Heart right ventricle (tissue), 16 donors: ENCODE measurements around the gene ATOH1. TPM values are rescaled to one million over a fixed set of nuclear protein-coding genes. Genes with fewer than 3 reads are reported as not detected.

Experiments
- ATAC-seq, 8 donors: fragments of 200-7000 bp; cut with Tn5 transposase; one replicate each; pipeline ENCODE4 v1.9.1; 2020; ENCODE audit warnings: mild to moderate bottlenecking in 8 of 8, moderate library complexity in 8 of 8, moderate number of reproducible peaks in 1 of 8
- DNase-seq, 2 donors: peaks; one replicate each; pipeline ENCODE4 v3.0.0-alpha.2; 2020
- H3K27ac ChIP-seq, 10 donors: fragments of 200-600 bp; sonication (generic) in 2 of 10; one replicate each; pipeline versions ENCODE4 v1.5.0 to v1.8.0; 2020 to 2022; ENCODE audit warnings: mild to moderate bottlenecking in 3 of 10
- H3K27me3 ChIP-seq, 7 donors: fragments of 200-600 bp; one replicate each; pipeline ENCODE4 v1.8.0; 2021 to 2022; ENCODE audit warnings: mild to moderate bottlenecking in 2 of 7
- H3K36me3 ChIP-seq, 9 donors: fragments of 200-600 bp; sonication (generic) in 1 of 9; one replicate each; pipeline versions ENCODE4 v1.5.0 to v1.8.0; 2020 to 2022; ENCODE audit warnings: mild to moderate bottlenecking in 2 of 9
- H3K4me1 ChIP-seq, 9 donors: fragments of 200-600 bp; sonication (generic) in 1 of 9; one replicate each; pipeline versions ENCODE4 v1.5.0 to v1.8.0; 2020 to 2022; ENCODE audit warnings: mild to moderate bottlenecking in 4 of 9
- H3K4me3 ChIP-seq, 10 donors: fragments of 200-600 bp; sonication (generic) in 2 of 10; one replicate each; pipeline versions ENCODE4 v1.5.0 to v1.8.0; 2020 to 2022; ENCODE audit warnings: mild to moderate bottlenecking in 7 of 10, moderate library complexity in 2 of 10
- H3K9me3 ChIP-seq, 11 donors: fragments of 200-600 bp in 10 of 11; sonication (generic) in 2 of 11; one replicate each; pipeline versions ENCODE4 v1.5.0 to v1.8.0; 2013 to 2022; ENCODE audit warnings: mild to moderate bottlenecking in 2 of 11, control low read depth in 1 of 11, moderate library complexity in 1 of 11
- WGBS, 2 donors: extraction: QIAGEN DNeasy Blood & Tissue Kit; methylation state at CpG; one replicate each; pipeline ENCODE4 v1.1.7; 2013; ENCODE audit warnings: inconsistent platforms in 1 of 2; 5-methylcytosine and 5-hydroxymethylcytosine counted together
- intact Hi-C, 10 donors: fragments of 100-400 bp; cut with DNase I; formaldehyde crosslinking; loops; one replicate each; pipeline versions ENCODE4 v1.11.1 to v1.14.2; 2022
- polyA plus RNA-seq, 2 donors: library from polyadenylated mRNA; stranded (reverse); fragments of 200-250 nt; gene quantifications; one replicate each; pipeline ENCODE4 v1.2.3, GENCODE V29; 2013
- total RNA-seq, 10 donors: library from RNA; stranded (reverse); fragmentation: NEBNext Ultra II Directional in 3 of 10; extraction: Animal tissue kit (Norgen Biotek cat#: 25700) in 3 of 10; gene quantifications; one replicate each; pipeline versions ENCODE4 v1.2.1 to v1.2.4, GENCODE V29; 2021 to 2023
- TF ChIP-seq, protein P1 (sequence below), 9 donors: fragments of 200-600 bp; sonication (generic) in 2 of 9; IDR thresholded peaks; one replicate each; pipeline versions ENCODE4 v1.5.0 to v1.8.0; 2021 to 2022; ENCODE audit warnings: antibody characterized with exemption in 9 of 9, mild to moderate bottlenecking in 5 of 9, moderate library complexity in 1 of 9
- donor health status: Arrhythmogenic right ventricular cardiomyopathy.
- donor health status: ischemic (EF 13 %, LVEDD 7.1; RV severe dilation, severe dysfunction).
- donor health status: healthy with polysubstance abuse.
- donor health status: DM: no; HTN: yes; CAD: no.
- donor health status: DM: no; HTN: no; CAD: no.
- donor health status: ischemic (EF 25% LVEDD 6.9; RV normal size, moderate dysfunction).
- donor health status: ischemic (EF 25% LVEDD 5.7; RV mildly dilated, moderate dysfunction).
- donor health status: healthy.
- donor health status: DM: yes; HTN: yes; CAD: no.
- donor health status: Ischemic cardiomyopathy.
- donor health status: ischemic (EF 35%, LVEDD 5.7; RV mildly dilated, moderate dysfunction).
- donor health status: nonischemic (EF 11% LVEDD 7.7; RV severe dilation, severe dysfunction).
- donor health status: DM: yes; HTN: yes; CAD: no.
- donor health status: PGD.
- donor health status: ischemic (EF 29% LVEDD 5.4; RV normal size, mild dysfunction).
- donor health status: nonischemic (EF 23%, LVEDD 6.1; RV moderate dilation, normal function).

The ATOH1 gene
- total and polyA plus RNA-seq, 12 donors, result not detected

DNA sequence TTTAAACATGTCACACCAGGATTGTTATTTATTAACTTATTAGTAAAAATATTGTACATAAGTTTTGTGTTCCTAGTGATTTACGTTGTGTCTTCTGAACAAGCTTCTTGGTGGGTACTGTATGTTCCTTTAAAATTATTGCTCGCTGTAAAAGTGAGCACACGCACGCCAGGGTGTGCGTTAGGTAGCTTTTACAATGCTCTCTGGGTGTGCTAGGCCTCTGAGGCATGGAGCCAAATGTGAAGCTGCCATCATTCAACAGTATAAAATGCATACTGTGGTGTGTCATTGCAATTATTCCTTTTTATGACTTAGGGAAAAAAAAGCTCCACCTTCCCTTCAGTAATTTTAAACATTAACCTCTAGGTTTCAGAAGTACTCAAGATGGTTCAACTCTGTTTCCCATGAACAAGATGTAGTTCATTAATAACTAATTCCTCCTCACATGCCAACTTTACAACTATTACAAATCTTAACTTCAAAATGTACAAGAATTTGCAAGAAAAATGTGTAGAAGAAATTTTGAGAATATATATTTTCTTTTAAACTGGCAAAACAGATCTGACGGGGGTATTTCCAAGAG lies 42.4 kb downstream of the ATOH1 start:
- Histone ChIP-seq H3K27me3 (no peaks in the 10 kb centered on the region), H3K36me3 (no peaks in the 10 kb centered on the region), H3K9me3 (no peaks in the 10 kb centered on the region), H3K27ac (no peak overlapping the region), H3K4me3 (no peak overlapping the region), H3K4me1 (no peaks in the 10 kb centered on the region)
- DNase-seq (no peak), ATAC-seq (no peak)
- TF ChIP-seq, protein P1, sequence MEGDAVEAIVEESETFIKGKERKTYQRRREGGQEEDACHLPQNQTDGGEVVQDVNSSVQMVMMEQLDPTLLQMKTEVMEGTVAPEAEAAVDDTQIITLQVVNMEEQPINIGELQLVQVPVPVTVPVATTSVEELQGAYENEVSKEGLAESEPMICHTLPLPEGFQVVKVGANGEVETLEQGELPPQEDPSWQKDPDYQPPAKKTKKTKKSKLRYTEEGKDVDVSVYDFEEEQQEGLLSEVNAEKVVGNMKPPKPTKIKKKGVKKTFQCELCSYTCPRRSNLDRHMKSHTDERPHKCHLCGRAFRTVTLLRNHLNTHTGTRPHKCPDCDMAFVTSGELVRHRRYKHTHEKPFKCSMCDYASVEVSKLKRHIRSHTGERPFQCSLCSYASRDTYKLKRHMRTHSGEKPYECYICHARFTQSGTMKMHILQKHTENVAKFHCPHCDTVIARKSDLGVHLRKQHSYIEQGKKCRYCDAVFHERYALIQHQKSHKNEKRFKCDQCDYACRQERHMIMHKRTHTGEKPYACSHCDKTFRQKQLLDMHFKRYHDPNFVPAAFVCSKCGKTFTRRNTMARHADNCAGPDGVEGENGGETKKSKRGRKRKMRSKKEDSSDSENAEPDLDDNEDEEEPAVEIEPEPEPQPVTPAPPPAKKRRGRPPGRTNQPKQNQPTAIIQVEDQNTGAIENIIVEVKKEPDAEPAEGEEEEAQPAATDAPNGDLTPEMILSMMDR (IDR thresholded peaks at IDR 0.05), result no peak
- WGBS, 2 donors, result 90% methylated on average over 6 of the region's 6 CpGs
- intact Hi-C loops, result no loop called here

DNA sequence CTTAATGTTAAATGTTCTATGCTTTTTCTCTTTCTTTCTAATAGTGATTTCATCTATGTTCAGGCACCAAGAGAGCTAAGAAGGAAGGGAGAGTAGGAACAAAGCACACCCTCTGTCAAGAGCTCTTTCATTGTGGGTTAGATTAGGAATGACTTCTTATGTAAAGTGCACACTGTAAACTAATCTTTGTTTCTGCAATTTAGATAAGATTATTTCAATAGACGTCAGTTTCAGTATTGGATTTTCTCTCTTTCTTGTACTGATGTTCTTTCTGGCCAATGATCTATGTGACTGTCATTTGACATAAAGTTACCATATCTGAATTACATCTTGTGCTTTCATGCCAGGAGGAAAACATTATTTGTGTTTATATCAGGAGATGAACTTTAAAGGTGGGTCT lies 48.2 kb downstream of the ATOH1 start:
- ATAC-seq (no peak), DNase-seq (no peak)
- intact Hi-C loops, result no loop called here
- H3K27me3 ChIP-seq, result no peaks in the 10 kb centered on the region
- no peaks in the 10 kb centered on the region for H3K9me3 ChIP-seq
- H3K36me3 ChIP-seq, result no peaks in the 10 kb centered on the region
- no peak overlapping the region for H3K4me3 ChIP-seq
- no peak overlapping the region for H3K27ac ChIP-seq
- 7 to 15% methylated on average over 1 of the region's 1 CpG for WGBS, 2 donors
- H3K4me1 ChIP-seq, result no peaks in the 10 kb centered on the region
- TF ChIP-seq, protein P1 (IDR thresholded peaks at IDR 0.05), result no peak

DNA sequence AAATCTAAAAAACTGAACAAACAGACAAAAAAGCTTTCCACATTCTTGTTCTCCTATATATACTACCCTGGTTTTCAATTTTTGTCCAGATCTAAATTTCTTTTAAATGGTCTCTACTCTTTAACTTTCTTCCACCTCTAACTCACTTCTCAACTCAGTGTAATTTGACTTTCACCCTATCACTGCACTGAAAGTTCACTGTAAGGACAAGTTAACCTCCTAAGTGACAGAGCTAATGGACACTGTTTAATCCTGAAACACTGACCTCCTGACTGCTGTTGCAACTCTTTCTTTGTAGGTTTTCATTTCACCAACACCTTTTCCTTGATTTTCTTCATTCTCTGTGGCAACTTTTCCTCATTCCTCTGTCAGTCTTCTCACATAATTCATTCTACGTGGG lies 50.0 kb downstream of the ATOH1 start:
- no peaks in the 10 kb centered on the region for H3K9me3 ChIP-seq
- TF ChIP-seq, protein P1 (IDR thresholded peaks at IDR 0.05), result no peak
- no peaks in the 10 kb centered on the region for H3K27me3 ChIP-seq
- H3K4me1 ChIP-seq, result no peaks in the 10 kb centered on the region
- H3K36me3 ChIP-seq, result no peaks in the 10 kb centered on the region
- no peak for ATAC-seq
- 58 to 63% methylated on average over 1 of the region's 1 CpG for WGBS, 2 donors
- DNase-seq, result no peak
- no peak overlapping the region for H3K27ac ChIP-seq
- no peak overlapping the region for H3K4me3 ChIP-seq
- intact Hi-C loops, result no loop called here

DNA sequence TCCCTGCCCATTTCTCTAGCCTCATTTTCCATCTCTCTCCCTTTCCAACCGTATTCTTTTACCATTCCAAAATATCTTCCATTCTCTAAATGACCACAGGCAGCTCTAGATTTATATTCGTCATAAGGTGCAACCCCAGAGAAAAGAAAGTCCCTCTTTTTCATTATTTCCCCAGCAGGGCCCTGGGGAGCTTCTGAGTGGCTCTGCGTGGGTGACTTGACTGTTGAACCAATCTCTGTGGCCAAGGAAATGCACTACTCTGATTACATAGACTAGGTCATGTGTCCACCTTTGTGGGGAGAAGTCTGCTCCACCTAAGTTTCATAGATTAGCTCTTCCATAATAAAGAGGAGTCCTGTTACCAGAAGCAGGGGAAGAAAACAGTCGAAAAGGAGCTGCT lies 51.4 kb downstream of the ATOH1 start:
- TF ChIP-seq, protein P1 (IDR thresholded peaks at IDR 0.05), result no peak
- intact Hi-C loops, result no loop called here
- no peaks in the 10 kb centered on the region for H3K4me1 ChIP-seq
- H3K9me3 ChIP-seq, result no peaks in the 10 kb centered on the region
- no peaks in the 10 kb centered on the region for H3K27me3 ChIP-seq
- no peak overlapping the region for H3K27ac ChIP-seq
- no peak overlapping the region for H3K4me3 ChIP-seq
- ATAC-seq (no peak), DNase-seq (no peak)
- 76 to 82% methylated on average over 4 of the region's 4 CpGs for WGBS, 2 donors
- H3K36me3 ChIP-seq, result no peaks in the 10 kb centered on the region
